ENCODE measurements around the gene MNX1.

MNX1 gene

GRCh38 chr7:157032644-157033482 is 22.4 kb upstream of the MNX1 start:
- DNase-seq, result no peak

- DNase-seq, result no peak
Measured at GRCh38 chr7:157032128-157032527, 21.7 kb upstream of the MNX1 start.

GRCh38 chr7:157028199-157028903 is 17.9 kb upstream of the MNX1 start:
- no peak for DNase-seq

GRCh38 chr7:157027568-157028198 is 17.2 kb upstream of the MNX1 start:
- no peak for DNase-seq

GRCh38 chr7:157024716-157025115 is 14.3 kb upstream of the MNX1 start:
- DNase-seq, result no peak

GRCh38 chr7:157023589-157023905 is 13.1 kb upstream of the MNX1 start:
- DNase-seq, result no peak

- no peak for DNase-seq
Measured at GRCh38 chr7:157022681-157023588, 12.5 kb upstream of the MNX1 start.

GRCh38 chr7:157021871-157022680 is 11.6 kb upstream of the MNX1 start:
- no peak for DNase-seq

GRCh38 chr7:157021071-157021870 is 10.8 kb upstream of the MNX1 start:
- DNase-seq, result no peak

GRCh38 chr7:157020514-157021070 is 10.1 kb upstream of the MNX1 start:
- DNase-seq, result no peak

- DNase-seq, result no peak
Measured at GRCh38 chr7:157019718-157020451, 9.4 kb upstream of the MNX1 start.

- DNase-seq, result no peak
Measured at GRCh38 chr7:157018997-157019608, 8.6 kb upstream of the MNX1 start.

GRCh38 chr7:157018328-157018996 is 8.0 kb upstream of the MNX1 start:
- no peak for DNase-seq

- no peak for DNase-seq
Measured at GRCh38 chr7:157017603-157018327, 7.3 kb upstream of the MNX1 start.

- no peak for DNase-seq
Measured at GRCh38 chr7:157017149-157017548, 6.7 kb upstream of the MNX1 start.

- no peak for DNase-seq
Measured at GRCh38 chr7:157016352-157017041, 6.0 kb upstream of the MNX1 start.
